GM19351 (cell line): ENCODE results near the gene NPR3.

Source experiments
- ATAC-seq: cut with Tn5 transposase; IDR thresholded peaks from one replicate; pipeline ENCODE4 v1.9.1; 2021; ENCODE audit warnings: mild to moderate bottlenecking, moderate library complexity; ENCODE audit not compliant: unreplicated experiment

NPR3 gene

DNA sequence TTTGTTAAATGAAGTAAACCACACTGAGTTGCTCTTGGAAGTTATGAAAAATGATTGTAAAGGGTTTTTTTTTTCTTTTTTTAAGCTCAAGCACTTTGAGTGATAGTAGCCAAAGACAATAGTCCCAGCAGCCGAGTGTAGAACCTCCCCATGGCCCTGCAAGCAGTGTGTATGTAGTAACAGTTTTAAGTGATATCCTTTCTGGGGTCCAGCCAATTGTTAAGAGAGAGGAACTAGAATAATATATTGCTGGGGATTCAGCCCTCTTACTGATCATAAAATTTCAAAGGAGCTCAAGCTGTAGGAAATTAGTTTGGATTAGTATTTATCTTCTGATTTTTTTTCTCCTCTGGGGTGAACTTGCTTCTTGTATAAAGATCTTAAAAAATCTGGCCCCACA lies 43.2 kb downstream of the NPR3 start:
- ATAC-seq: no peak

DNA sequence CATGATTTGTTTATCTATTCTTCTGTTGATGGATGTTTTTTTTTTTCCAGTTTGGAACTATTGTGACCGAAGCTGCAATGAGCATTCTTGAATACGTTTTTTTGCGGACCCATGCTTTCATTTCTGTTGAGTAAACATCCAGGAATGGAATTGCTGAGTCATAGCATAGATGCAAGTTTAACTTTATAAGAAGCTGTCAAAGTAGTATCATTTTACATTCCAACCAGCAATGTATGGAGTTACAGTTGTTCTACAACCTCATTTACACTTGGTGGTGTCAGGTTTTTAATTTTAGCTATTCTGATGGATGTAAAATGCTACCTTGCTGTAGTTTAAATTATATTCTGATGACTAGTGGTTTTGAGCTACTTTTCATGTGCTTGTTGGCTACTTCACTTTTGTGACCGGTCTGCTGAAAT lies 49.0 kb downstream of the NPR3 start:
- no peak for ATAC-seq

DNA sequence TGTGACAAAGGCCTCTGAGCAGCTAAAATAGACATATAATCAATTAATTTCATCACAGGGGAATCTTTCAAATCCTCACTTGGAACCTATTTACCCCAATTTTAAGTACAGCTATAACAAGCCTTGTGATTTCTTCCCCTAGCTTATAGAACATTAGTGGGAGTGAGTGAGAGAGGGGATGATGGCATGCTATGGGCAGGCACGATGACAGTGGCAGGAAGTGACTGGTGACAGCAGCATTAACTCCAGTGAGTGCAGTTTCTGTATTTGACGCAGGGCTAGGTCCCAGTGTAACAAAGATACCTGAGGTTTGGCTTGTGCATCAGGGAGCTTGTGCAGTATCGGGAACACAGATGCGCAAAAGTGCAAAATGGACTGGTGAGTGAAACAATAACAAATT lies 54.1 kb downstream of the NPR3 start:
- ATAC-seq: no peak

DNA sequence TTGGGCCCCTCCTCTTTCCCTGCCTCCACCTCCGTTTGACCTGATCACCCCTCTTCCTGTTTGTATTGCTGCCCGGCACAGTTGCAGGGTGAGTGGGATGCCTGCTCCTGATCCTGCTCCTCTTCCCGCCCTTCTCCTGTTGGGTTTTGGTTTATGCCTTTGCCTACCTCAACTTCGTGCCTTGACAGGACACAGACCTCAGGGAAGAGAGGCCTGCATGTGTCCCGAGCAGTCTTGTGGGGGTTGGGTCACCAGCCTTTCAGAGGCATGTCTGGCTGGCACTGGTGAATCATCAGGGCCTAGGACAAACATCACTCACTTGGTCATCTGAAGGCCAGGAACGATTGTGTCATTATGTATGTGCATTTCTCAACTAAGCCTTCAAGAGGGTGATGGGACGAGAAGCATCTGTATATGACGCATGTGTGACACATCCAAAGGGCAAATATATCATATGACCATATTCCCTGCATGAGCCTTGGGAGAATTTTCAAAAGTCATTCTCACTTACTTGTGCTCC lies 56.9 kb downstream of the NPR3 start:
- no peak for ATAC-seq

DNA sequence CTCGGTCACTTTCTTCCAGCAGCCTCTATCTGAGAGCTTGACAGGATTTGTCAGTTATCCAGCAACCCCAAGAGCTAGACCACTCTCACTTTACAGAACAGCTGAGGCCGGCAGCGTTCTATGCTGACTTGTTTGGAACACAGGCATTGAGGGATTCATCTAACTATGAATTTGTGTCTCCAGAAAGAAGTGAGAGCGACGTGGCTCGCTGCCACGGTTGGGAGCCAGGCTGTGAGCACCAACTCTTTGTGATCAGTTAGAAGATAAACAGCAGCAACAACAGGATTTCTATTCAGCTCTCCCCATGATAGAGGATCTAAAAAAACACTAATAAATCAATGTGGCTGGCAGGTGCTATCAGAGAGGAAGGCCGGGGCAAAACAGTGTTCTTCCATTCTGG lies 58.6 kb downstream of the NPR3 start:
- ATAC-seq: no peak

DNA sequence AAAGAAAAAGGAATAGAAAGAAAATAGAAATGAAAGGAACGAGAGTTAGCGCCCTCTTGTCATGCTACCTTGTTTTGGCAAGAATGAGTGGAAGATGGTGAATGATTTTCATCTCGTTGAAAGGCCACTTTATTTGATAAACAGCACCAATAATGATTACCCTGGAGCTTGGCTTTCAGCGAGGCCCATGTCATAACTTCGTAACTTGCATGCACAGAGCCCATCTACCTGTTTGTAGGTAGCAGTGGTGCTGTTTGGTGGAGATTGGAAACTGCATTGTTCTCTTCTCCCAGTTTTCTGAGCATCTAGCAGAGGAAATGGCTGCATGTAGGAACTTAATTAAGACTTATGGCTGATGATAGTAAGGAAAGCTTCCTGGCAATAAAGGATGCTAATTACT lies 59.3 kb downstream of the NPR3 start:
- no peak for ATAC-seq

DNA sequence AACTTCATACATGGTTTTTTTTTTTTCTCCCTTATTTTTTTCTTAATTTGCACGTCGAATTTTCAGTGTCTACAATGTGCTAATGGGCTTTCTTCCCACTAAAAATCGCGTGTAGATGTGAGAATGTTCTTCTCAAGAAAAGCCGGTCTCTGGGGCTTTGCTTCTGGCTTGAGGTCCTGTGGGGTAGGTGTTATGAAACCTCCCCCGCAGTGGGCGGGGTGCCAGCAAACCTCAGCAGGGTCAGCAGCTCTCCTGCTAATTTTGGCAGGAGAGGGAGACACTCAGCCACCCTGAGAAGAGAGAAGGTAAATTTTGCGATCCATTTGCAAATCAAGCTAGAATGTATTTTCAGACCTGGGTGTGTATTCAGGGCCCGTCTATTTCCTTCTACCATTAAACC lies 59.9 kb downstream of the NPR3 start:
- ATAC-seq: no peak

DNA sequence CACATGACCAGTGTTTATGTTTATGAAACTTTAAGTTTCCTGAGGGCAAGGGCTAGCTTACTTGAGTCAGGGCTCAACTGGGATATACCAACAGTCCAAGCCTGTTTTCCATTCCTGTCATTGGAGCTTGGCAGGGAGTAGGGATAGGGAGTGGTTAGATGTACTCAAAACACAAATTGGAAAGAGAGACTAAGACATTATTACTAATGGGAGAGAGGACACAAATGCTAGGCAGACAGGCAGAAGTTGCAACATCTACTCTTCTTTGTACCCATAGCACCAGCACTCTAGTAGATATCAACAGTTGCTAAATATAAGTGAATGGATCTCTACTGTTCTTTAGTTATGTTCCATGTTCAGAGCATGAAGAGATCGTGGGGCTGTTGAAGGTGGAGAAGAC lies 62.8 kb downstream of the NPR3 start:
- ATAC-seq: no peak

DNA sequence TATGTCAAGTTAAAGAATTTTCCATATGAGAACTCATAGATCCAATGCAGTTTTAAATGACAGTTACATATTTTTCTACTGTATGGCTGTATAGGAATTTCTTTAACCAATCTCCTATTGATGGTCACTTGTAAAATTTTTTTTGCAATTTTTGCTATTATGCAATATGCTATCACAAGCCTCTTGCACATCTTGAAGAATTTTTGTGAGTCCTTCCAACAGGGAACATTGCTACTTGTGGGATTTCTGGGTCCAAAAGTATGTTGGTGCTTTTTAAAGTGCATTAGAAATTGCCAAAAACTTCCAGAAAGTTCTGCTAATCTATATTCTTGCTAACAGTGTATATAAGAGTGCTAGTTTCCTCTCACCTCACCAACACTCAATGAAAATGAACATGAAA lies 65.1 kb downstream of the NPR3 start:
- no peak for ATAC-seq

DNA sequence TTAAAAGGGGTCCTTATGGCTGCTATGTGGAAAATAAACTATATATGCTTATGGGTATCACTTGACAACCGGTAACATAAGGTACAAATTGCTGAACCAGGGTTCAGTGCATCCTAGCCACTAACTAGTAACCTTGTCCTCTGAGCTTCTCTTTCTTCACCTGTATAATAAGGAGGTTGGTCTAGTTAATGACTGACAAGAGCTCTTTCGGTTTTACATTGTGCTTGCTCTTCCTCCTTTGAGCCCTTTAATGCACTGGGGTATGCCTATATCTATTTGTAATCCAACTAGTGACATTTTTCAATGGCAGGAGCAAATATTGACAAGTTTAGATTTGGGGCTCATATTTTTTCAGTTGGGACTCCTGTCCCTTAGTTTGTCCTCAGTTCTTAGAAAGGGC lies 66.1 kb downstream of the NPR3 start:
- no peak for ATAC-seq

DNA sequence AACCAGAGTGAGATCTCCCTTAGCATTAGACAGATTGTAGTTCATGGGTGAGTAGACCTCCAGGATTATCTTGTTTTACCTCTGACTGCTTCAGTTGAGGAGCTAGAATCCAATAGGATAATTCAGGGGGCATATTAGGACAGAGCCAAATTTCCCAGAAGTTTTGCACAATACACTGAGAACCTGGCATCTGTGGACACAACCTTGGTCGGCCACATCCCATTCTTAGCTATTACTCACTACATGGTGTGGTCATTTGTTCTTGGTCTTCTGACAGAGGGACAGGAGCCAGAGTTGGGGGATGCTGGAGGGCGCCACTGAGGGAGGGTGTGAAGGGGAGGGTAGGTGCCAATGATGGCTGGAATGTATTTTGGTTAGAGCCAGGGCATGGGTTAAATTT lies 66.6 kb downstream of the NPR3 start:
- no peak for ATAC-seq

DNA sequence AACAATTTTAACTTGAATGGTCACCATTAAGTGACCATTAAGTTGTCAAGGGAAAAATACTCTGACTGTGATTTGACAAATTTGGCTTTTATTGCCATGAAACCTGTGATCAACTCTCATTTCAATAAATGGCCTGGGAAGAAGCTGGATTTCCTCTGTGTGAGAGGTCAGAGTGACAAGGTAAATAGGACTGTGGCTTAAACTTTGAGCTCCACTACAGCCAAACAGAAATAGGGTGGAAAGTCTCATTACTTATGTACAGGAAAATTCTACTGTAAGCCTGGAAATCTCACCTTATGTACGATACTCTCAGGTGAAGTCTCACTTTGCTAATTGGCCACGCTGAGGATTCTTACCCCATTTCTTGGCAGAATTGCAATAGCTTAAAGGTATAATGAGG lies 67.3 kb downstream of the NPR3 start:
- no peak for ATAC-seq

DNA sequence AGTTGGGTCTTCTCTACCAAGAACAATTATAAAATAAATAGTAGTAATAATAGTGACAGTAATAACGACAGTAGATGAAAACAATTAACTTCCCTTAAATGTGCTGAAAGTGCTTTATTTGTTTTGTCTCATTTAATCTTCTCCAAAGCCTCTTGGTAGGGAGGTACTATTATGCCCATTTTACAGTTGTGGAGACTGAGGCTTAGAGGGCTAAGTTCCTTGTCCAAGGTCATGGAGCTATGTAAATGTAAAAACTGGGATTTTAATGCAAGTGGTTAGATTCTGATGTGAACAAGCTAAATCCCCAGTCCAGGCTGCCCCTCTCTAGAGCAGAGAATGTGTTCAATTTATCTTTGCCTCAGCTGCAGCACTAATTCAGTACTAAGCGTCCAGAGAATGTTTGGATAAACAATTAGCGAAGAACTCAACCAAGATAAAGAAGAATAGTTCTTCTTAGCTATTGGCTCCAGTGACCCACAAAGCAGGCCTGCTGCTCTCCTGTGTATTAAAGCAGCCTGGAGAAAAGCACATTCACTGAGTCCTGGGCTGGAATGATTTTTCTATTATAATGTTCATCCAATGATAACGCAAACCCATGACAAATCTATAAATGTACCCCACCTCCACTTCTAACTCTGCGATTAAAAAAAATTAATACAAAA lies 68.8 kb downstream of the NPR3 start:
- ATAC-seq: no peak

DNA sequence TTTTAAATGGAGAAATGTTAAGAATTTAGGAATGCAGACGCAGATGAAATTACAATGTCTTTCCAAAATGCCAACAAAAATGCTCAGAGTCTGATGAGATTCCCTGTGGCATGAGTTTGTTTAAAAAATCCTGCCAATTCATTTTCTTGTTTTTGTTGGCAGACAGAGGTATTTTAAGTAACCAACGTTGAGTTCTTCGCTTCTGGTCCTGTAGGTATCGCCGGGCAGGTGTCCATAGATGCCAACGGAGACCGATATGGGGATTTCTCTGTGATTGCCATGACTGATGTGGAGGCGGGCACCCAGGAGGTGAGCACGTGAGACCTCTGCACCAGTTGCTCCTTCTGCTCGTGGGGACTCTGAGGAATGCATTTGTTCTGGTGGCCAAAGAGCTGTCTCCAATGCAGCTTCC lies 69.4 kb downstream of the NPR3 start:
- no peak for ATAC-seq

DNA sequence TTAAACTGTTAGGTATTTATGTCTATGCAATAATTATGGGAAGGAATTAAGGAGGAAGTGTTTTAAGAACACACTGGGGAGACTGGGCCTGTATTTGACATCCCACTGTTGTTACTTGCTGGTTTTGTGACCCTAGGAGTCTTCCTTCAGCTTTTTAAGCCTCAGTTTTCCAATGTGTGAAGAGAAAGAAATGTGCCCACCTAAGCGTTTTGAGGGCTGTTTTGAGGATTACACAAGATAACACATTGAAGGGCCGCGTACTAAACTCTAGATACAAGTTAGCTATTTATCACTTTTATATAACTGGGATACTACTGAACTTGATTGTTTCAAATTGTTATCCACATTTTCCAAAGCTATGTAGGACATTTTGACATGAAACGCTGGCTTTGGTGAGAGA lies 72.5 kb downstream of the NPR3 start:
- no peak for ATAC-seq

DNA sequence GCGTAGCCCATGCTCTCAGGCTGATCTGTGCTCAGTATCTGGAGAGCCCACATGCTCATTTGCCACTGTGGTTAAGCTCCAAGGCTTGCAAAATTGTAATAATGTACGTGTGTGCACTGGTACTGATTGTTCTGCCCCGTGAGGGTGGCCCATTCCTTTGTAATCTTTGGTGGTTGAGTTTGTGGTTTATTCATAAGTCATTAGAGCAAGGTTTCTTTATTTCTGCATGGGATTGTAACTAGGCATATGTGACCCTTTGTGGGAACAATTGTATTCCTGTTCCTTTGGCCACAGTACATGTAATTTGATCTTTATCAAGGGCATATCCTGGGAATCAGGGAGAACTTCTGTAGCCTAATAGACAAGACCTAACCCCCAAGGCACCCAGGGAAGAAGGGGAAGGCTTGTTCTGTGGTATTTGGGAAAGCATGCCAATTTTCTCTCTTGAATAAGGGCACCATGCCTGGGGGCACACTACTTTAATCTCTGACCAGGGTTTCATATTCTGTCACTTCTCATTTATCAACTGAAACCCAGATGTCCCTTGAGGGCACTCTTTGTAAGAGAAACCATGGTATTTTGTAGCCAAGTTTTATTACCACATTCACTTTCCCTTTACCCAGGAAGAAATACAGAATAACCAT lies 74.6 kb downstream of the NPR3 start:
- ATAC-seq: no peak

DNA sequence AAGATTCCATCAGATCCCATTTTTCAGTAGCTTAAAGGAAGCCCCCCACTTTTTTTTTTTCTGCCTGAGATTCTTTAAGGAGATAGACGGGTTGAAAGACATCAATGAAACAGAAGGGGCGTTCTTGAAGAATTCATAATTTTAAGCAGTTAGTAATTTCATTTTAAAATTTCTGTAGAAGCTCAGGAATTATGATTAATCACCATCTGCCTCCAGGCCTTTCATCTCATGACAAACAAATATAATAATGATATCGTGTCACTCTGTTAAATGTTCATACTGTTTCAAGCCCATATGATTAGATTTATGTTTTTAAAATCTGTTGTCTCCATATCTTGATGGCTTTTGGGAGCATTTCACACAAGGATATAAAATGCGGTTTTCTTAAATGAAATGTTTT lies 75.2 kb downstream of the NPR3 start:
- ATAC-seq: no peak

DNA sequence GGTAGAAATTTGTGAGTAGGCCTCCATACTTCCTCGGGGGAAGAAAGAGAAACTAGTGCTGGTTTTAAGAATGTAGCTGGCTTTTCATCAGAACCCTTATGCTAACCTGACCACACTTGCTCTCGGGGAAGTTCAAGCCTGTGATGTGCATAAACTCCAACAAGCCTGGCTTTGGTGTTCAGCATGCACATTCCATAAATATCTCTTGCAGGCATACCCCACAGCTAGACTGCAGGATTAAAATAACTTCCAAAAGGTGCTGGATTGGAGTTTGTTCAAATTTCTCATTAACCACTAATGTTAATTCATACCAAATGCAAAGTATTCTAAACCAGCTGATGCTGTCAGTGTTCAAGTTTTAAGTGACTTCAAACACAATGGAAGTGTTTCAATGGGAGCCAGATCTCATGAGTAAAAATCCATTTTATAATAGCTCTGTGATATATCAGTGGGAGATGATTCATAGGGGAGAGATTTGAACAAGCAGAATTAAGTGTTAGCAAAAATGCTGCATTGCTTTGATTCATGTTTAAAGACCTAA lies 79.4 kb downstream of the NPR3 start:
- ATAC-seq: no peak

DNA sequence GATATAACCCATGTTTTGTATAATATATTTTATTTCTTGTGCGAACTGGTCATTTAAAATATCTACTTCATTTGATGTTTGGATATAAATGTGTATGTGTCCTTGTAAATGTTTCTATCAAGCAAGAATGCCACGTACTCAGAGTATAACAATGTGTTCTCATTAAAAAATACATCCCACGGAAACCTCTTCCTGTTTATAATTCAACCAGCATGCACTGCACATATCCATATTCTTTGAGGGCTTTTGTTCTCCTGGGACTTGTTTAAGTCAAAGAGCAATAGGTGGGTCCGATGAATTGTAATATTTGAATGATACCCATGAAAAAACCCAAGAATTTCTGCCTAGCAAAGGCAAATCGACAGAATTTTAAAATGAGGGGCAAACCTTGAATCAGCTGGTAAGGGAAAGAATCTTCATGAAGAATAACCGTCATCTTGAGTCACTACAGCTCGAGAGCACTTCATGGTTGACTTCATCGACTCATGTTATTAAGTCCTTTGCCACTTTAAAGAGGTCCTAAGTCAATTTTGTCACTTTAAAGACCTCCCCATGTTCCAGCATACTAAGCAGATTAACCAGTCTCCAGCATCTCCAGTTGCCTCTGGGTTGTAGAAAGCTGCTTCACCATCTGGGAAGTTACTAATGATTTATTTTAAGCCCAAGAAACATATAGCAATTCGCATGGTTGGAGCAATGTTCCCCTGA lies 80.6 kb downstream of the NPR3 start:
- ATAC-seq: no peak

DNA sequence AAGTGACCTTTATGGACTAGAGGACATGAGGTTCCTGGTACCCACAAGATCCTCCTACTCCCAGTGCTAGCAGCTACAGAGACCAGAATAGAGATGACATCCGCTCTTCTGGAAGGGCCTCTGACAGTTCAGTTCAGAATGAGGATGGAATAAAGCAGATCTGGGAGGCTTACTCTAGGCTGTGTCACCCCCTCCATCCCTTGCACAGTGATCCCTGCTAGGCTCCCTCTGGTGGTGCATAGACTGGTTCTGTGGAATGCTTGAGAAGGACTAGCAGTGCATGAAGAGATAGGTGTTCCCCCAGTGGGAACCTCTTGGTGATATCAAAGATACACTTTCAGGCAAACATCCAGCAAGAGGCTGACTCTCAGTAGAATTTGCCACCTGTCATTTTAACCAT lies 83.0 kb downstream of the NPR3 start:
- no peak for ATAC-seq

DNA sequence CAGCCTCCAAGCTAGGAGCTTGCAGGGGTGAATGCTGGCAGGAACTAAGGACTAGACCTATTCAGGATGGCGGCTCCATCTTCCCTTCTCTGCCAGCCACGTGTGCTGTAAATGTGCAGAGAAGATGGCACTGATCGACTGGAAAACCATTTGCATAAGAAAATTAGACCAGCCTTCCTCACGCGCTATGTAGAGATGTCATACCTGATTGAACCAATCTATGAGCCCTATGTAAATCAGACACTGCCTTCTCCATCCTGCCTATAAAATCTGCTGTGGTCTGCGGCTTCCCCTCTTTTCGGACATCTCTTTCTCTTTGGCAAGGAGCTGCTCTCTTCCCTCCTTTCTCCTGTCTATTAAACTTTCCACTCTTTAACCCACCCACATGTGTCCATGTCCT lies 91.6 kb downstream of the NPR3 start:
- ATAC-seq: no peak

DNA sequence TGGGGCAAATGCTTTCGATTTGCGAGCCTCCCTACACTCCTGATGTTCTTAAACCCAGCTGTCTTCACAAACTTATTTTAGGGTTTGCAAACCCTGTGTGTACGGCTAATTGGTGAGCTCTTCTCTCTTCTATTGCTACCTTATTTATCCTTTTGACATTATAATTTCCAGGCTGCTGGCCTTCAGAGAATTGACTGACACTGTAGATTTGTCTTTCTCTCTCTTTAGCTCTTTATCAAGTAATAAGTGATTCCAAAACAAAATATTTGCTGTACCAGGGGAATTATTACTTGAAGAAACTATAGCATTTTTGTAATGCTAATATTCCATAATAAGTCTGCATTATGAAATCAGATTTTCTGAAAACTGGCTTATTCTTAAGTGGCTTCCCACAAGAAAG lies 92.5 kb downstream of the NPR3 start:
- no peak for ATAC-seq
